Breast epithelium (tissue), 4 donors: Measurements from ENCODE around the gene DNM3. TPM values are rescaled to one million over a fixed set of nuclear protein-coding genes. Genes with fewer than 3 reads are reported as not detected.

Source experiments
- DNase-seq, 2 donors: peaks; one replicate each; pipeline ENCODE4 v3.0.0-alpha.2; 2019; ENCODE audit warnings: low spot score in 2 of 2
- H3K27ac ChIP-seq, 2 donors: fragments of 200-600 bp; sonication (generic) in 1 of 2; one replicate each; pipeline ENCODE4 v1.5.1; 2016 to 2019; ENCODE audit warnings: mild to moderate bottlenecking in 1 of 2
- H3K27me3 ChIP-seq, 2 donors: fragments of 200-600 bp; sonication (generic) in 1 of 2; one replicate each; pipeline versions ENCODE4 v1.5.1 to v1.6.0; 2017 to 2019; ENCODE audit warnings: control low read depth in 1 of 2, mild to moderate bottlenecking in 1 of 2
- H3K36me3 ChIP-seq: fragments of 200-600 bp; one replicate; pipeline ENCODE4 v1.5.1; 2019
- H3K4me1 ChIP-seq, 2 donors: fragments of 200-600 bp; sonication (generic); one replicate each; pipeline ENCODE4 v1.5.1; 2016 to 2019; ENCODE audit warnings: control low read depth in 1 of 2
- H3K4me3 ChIP-seq, 3 donors: fragments of 200-600 bp; sonication (generic); 1 replicate in 2 of 3; 2 replicates in 1 of 3; pipeline ENCODE4 v1.5.1; 2016 to 2019; ENCODE audit warnings: mild to moderate bottlenecking in 3 of 3, moderate library complexity in 2 of 3
- H3K9me3 ChIP-seq, 2 donors: fragments of 200-600 bp; sonication (generic) in 1 of 2; one replicate each; pipeline ENCODE4 v1.5.1; 2016 to 2019; ENCODE audit warnings: control low read depth in 1 of 2
- POLR2A ChIP-seq: fragments of 450-650 bp; IDR thresholded peaks from one replicate; pipeline ENCODE4 v1.6.1; 2016; ENCODE audit warnings: antibody characterized with exemption, mild to moderate bottlenecking, moderate library complexity
- POLR2AphosphoS5 ChIP-seq, 3 donors: sonication (generic); formaldehyde crosslinking; IDR thresholded peaks; one replicate each; pipeline ENCODE4 v1.6.1; 2017; ENCODE audit warnings: antibody characterized with exemption in 3 of 3
- intact Hi-C: fragments of 100-400 bp; cut with DNase I; formaldehyde crosslinking; loops from one replicate; pipeline ENCODE4 v1.15.1; 2023; ENCODE audit warnings: low total_unique reads
- total RNA-seq, 3 donors: library from RNA; depleted of rRNA; stranded (reverse); fragments of >200 nt; gene quantifications; one replicate each; pipeline ENCODE4 v1.1.0, GENCODE V29; 2016
- TF ChIP-seq, protein P1 (sequence below), 3 donors: fragments of 450-650 bp; IDR thresholded peaks; one replicate each; pipeline ENCODE4 v1.5.1; 2016 to 2017; ENCODE audit warnings: antibody characterized with exemption in 3 of 3, mild to moderate bottlenecking in 3 of 3, moderate library complexity in 3 of 3

Gene DNM3
- total RNA-seq, 3 donors from 2014 or later: 5.1 to 7.5 (median 6.6) TPM

DNA sequence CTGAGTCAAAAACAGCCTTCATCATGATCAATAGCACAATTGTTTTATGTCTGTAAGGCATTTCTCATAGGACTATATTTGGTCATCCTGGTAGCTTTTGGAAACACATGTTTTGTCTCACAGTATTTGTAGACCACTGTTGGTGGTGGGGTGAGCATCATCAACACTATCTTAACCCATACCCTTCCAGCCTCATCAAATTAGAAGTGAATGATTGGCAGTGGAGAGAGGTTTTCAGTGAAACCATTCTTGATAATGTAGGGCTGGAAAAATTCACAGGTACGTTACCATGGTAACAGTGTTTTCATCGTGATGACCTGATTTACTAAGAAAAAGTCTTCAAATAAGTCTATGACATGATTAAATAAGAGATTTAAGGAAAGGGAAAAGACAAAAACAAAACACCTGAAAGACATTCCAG, 533.9 kb downstream of the DNM3 start:
- no peaks in the 10 kb centered on the region for H3K27me3 ChIP-seq

DNA sequence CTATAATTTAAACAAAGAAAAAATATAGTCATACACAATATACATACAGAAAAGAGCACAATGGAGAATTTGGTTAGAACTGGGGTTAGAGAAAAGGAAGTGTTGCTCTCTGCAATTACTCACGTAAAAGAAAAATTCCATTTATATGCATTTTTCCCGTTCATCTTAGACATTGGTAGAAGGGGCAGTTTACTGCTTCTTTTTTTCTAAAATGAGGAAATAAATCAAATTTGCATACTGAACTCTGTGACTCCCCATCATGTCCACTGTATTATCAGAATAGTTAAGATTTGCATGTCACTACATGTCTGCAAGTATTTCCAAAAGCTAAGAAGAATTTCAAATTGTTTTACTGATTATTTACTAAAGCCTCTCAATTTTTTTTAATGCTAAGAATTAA, 535.1 kb downstream of the DNM3 start:
- no peaks in the 10 kb centered on the region for H3K27me3 ChIP-seq
- no peak overlapping the region for H3K4me3 ChIP-seq
- no peaks in the 10 kb centered on the region for H3K9me3 ChIP-seq
- no peaks in the 10 kb centered on the region for H3K4me1 ChIP-seq
- intact Hi-C loops: no loop called here
- TF ChIP-seq, protein P1, sequence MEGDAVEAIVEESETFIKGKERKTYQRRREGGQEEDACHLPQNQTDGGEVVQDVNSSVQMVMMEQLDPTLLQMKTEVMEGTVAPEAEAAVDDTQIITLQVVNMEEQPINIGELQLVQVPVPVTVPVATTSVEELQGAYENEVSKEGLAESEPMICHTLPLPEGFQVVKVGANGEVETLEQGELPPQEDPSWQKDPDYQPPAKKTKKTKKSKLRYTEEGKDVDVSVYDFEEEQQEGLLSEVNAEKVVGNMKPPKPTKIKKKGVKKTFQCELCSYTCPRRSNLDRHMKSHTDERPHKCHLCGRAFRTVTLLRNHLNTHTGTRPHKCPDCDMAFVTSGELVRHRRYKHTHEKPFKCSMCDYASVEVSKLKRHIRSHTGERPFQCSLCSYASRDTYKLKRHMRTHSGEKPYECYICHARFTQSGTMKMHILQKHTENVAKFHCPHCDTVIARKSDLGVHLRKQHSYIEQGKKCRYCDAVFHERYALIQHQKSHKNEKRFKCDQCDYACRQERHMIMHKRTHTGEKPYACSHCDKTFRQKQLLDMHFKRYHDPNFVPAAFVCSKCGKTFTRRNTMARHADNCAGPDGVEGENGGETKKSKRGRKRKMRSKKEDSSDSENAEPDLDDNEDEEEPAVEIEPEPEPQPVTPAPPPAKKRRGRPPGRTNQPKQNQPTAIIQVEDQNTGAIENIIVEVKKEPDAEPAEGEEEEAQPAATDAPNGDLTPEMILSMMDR (IDR thresholded peaks at IDR 0.05): no peak
- TF ChIP-seq POLR2AphosphoS5 (IDR thresholded peaks at IDR 0.05) (no peak), POLR2A (no peak)
- DNase-seq: no peak
- H3K36me3 ChIP-seq: no peaks in the 10 kb centered on the region
- H3K27ac ChIP-seq: no peak overlapping the region

More for the DNA sequence above, 533.9 kb downstream of the DNM3 start:
- Histone ChIP-seq H3K9me3 (no peaks in the 10 kb centered on the region), H3K4me1 (no peaks in the 10 kb centered on the region), H3K4me3 (no peak overlapping the region), H3K27ac (no peak overlapping the region), H3K36me3 (no peaks in the 10 kb centered on the region)
- no peak for TF ChIP-seq POLR2AphosphoS5 (IDR thresholded peaks at IDR 0.05)
- TF ChIP-seq, protein P1 (IDR thresholded peaks at IDR 0.05): no peak
- TF ChIP-seq POLR2A: no peak
- no peak for DNase-seq
- intact Hi-C loops: no loop called here

DNA sequence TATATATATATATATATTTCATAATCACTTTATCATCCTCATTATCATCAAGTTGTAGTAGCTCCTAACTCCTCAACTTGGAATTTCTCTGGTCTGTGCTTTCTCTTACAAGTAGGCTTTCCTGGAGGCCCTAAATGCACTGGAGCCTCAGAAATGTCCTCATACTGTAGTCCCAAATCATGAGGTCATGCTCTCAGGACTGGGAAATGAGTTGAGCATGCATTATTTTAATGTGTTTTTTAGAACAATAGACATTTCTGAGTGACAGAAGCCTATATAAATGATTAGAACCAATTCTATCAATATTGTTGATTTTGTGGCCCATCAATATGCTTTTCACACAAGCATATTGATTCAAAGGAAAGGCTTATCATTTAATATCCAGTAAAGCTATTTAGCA, 536.3 kb downstream of the DNM3 start:
- no peaks in the 10 kb centered on the region for H3K36me3 ChIP-seq
- intact Hi-C loops: no loop called here
- no peaks in the 10 kb centered on the region for H3K27me3 ChIP-seq
- no peak for DNase-seq
- H3K9me3 ChIP-seq: no peaks in the 10 kb centered on the region
- TF ChIP-seq POLR2AphosphoS5 (IDR thresholded peaks at IDR 0.05) (no peak), POLR2A (no peak)
- TF ChIP-seq, protein P1 (IDR thresholded peaks at IDR 0.05): no peak
- H3K4me3 ChIP-seq: no peak overlapping the region
- H3K27ac ChIP-seq: no peak overlapping the region
- H3K4me1 ChIP-seq: no peaks in the 10 kb centered on the region

DNA sequence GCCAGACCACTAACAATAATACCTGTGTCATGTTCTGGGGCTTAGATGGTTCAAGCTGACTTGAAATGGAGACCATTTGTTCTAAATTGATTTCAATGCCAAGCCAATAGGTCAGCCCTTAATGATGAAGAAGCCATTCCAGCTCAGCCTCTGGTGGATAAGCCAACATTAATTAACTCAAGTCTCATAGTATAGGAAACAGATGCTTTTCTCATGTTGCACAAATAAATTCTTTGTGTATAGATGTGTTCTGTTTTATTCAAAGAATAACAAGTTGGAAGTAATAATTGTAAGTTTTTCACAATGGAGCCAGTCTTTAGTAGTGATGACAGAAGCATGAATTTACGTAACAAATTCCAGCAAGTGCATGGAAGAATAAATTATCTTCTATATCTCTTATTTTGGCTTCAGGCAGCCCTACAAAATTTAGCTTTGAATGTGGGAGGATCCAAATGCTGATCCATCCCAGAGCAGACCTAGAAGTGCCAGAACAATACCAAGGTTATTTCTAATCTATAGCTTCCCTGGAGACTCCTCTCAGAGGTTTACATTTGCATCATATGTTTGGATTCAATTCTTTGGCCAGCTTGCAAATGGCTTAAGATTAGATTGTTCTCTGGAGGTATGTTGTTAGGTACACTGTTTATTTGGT, 536.9 kb downstream of the DNM3 start:
- H3K36me3 ChIP-seq: no peaks in the 10 kb centered on the region
- no peak overlapping the region for H3K4me3 ChIP-seq
- no peak for DNase-seq
- intact Hi-C loops: no loop called here
- no peaks in the 10 kb centered on the region for H3K27me3 ChIP-seq
- no peaks in the 10 kb centered on the region for H3K9me3 ChIP-seq
- H3K4me1 ChIP-seq: no peaks in the 10 kb centered on the region
- no peak overlapping the region for H3K27ac ChIP-seq
- TF ChIP-seq POLR2A (no peak), POLR2AphosphoS5 (IDR thresholded peaks at IDR 0.05) (no peak)
- TF ChIP-seq, protein P1 (IDR thresholded peaks at IDR 0.05): no peak

DNA sequence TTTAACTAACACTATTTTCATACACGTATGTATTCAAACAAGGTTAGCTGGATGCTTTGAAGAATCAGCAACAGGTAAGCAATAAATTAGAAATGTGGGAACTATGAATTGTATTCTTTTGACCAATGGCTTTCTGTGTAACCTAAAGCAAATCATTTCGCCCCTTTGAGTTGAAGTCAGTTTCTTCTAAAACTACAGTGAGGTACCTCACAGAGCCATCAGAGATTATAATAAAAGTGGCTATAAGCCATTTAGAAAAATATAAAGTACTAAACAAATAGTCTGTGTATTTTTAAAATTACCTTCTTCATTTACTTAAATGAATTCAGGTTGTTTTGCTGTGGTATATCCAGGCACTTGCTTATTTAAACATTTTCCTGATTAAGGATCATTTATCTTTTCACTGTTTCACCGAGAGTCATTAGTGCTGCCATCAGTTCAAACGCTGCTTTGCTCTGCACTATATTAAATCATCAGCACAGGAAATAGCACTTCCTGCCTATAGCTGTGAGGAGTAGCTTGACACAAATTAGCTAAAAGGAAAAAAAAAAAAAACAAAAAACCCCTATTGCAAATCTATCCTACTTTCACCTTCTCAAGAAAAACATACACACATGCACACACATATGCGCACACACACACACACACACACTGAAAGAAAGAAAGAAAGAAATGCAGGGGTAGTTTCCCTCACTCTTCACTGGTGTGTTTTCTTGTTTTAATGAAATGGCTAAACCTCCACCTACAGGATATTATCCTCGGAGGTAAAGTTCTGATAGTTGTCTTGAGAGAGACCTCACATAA, 539.3 kb downstream of the DNM3 start:
- no peaks in the 10 kb centered on the region for H3K9me3 ChIP-seq

More for the DNA sequence above, 539.3 kb downstream of the DNM3 start:
- H3K27ac ChIP-seq: no peak overlapping the region
- DNase-seq: no peak
- no peaks in the 10 kb centered on the region for H3K4me1 ChIP-seq
- H3K27me3 ChIP-seq: no peaks in the 10 kb centered on the region
- intact Hi-C loops: no loop called here
- H3K36me3 ChIP-seq: no peaks in the 10 kb centered on the region
- no peak overlapping the region for H3K4me3 ChIP-seq
- TF ChIP-seq POLR2A: no peak
- no peak for TF ChIP-seq POLR2AphosphoS5 (IDR thresholded peaks at IDR 0.05)
- TF ChIP-seq, protein P1 (IDR thresholded peaks at IDR 0.05): no peak
